ENCODE data around the gene RPL18A. TPM values are rescaled to one million over a fixed set of nuclear protein-coding genes. Genes with fewer than 3 reads are reported as not detected.

RPL18A gene
- total and polyA plus RNA-seq, 2 of the 4 experiments (the other 2 are of a cell fraction), result 1,351 to 1,735 TPM

GRCh38 chr19:17910791-17911360 is 51.2 kb downstream of the RPL18A start:
- H3K36me3 ChIP-seq (ENCODE audit: control insufficient read depth, insufficient read depth, low read length), result no peaks in the 10 kb centered on the region
- intact Hi-C loops (cut with micrococcal nuclease) (no loop called here), dilution Hi-C loops (cut with HindIII; ENCODE audit: low sequenced_read_pairs, unreplicated experiment) (no loop called here), in situ Hi-C loops (cut with MboI; ENCODE audit: low sequenced_read_pairs) (no loop called here)
- H4K8ac ChIP-seq (ENCODE audit: low read depth in 2 of 2, low read length in 2 of 2), result no peak overlapping the region
- H3K4ac ChIP-seq (ENCODE audit: low read depth, low read length), result no peak overlapping the region
- peaks cover 4% of the 10 kb centered on the region; the same call in 1 of the 2 replicates for H3K27me3 ChIP-seq (ENCODE audit: control insufficient read depth, insufficient read depth, low read length)
- no peak overlapping the region for H4K91ac ChIP-seq (ENCODE audit: insufficient read depth, low read depth, low read length)
- no peaks in the 10 kb centered on the region for H3K79me1 ChIP-seq (ENCODE audit: low read depth in 1 of 2, low read length in 2 of 2)
- H3K4me1 ChIP-seq (ENCODE audit: control insufficient read depth, insufficient read depth, low read length), result no peaks in the 10 kb centered on the region
- H3K18ac ChIP-seq (ENCODE audit: low read depth, low read length), result no peak overlapping the region
- H3K9me1 ChIP-seq (ENCODE audit: insufficient read depth, low read length), result no peaks in the 10 kb centered on the region
- H3K4me2 ChIP-seq (ENCODE audit: low read depth, low read length), result no peak overlapping the region
- no peak overlapping the region for H2AK5ac ChIP-seq (ENCODE audit: low read depth, low read length)
- no peak for ATAC-seq (ENCODE audit: low read depth)
- no TSS peak for BruUV-seq (replicated peaks)
- H3K14ac ChIP-seq (replicated peaks; ENCODE audit: low read depth, low read length), result no peak overlapping the region
- no peak overlapping the region for H2BK120ac ChIP-seq (ENCODE audit: low read depth, low read length)
- no peak overlapping the region for H3K56ac ChIP-seq (ENCODE audit: extremely low read depth, insufficient read depth, low read length)
- H2AK9ac ChIP-seq (replicated peaks; ENCODE audit: low read depth, low read length, poor library complexity), result no peak overlapping the region
- no CpG with 5 or more reads among the region's 11 CpGs for WGBS, 2 experiments (ENCODE audit: extremely low coverage in 2 of 2, insufficient read length in 1 of 2)
- H3K23ac ChIP-seq (ENCODE audit: low read depth, low read length), result no peak overlapping the region
- H2AFZ ChIP-seq (replicated peaks; ENCODE audit: low read length, poor library complexity), result no peak overlapping the region
- H3K9me3 ChIP-seq (ENCODE audit: control insufficient read depth, insufficient read depth, low read length), result peaks cover 7% of the 10 kb centered on the region
- CTCF ChIA-PET, result interaction anchor here (1.2 kb wide), 1 partner anchor 22 kb away, joined by 3 read pairs; the partner anchor contains the start of gene CCDC124
- H2BK20ac ChIP-seq (ENCODE audit: low read depth, low read length), result no peak overlapping the region
- TF ChIP-seq MAFK (IDR thresholded peaks at IDR 0.05; ENCODE audit: low read depth, low read length), result no peak
- TF ChIP-seq, protein P1, sequence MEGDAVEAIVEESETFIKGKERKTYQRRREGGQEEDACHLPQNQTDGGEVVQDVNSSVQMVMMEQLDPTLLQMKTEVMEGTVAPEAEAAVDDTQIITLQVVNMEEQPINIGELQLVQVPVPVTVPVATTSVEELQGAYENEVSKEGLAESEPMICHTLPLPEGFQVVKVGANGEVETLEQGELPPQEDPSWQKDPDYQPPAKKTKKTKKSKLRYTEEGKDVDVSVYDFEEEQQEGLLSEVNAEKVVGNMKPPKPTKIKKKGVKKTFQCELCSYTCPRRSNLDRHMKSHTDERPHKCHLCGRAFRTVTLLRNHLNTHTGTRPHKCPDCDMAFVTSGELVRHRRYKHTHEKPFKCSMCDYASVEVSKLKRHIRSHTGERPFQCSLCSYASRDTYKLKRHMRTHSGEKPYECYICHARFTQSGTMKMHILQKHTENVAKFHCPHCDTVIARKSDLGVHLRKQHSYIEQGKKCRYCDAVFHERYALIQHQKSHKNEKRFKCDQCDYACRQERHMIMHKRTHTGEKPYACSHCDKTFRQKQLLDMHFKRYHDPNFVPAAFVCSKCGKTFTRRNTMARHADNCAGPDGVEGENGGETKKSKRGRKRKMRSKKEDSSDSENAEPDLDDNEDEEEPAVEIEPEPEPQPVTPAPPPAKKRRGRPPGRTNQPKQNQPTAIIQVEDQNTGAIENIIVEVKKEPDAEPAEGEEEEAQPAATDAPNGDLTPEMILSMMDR (conservative IDR thresholded peaks at IDR 0.05; ENCODE audit: low read depth, low read length), result no peak
- TF ChIP-seq CHD1 (IDR thresholded peaks at IDR 0.05; ENCODE audit: low read depth, low read length), result no peak
- TF ChIP-seq NFE2L2 (IDR thresholded peaks at IDR 0.05; ENCODE audit: low read depth, low read length), result no peak
- TF ChIP-seq BHLHE40 (IDR thresholded peaks at IDR 0.05; ENCODE audit: low read depth, low read length), result no peak
- TF ChIP-seq CEBPB (IDR thresholded peaks at IDR 0.05; ENCODE audit: low read depth, low read length), result no peak
- TF ChIP-seq MXI1 (IDR thresholded peaks at IDR 0.05; ENCODE audit: borderline replicate concordance, low read depth, low read length), result no peak
- no peak for TF ChIP-seq RCOR1 (IDR thresholded peaks at IDR 0.05; ENCODE audit: insufficient replicate concordance, low read length)
- TF ChIP-seq, protein P2, sequence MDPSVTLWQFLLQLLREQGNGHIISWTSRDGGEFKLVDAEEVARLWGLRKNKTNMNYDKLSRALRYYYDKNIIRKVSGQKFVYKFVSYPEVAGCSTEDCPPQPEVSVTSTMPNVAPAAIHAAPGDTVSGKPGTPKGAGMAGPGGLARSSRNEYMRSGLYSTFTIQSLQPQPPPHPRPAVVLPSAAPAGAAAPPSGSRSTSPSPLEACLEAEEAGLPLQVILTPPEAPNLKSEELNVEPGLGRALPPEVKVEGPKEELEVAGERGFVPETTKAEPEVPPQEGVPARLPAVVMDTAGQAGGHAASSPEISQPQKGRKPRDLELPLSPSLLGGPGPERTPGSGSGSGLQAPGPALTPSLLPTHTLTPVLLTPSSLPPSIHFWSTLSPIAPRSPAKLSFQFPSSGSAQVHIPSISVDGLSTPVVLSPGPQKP (IDR thresholded peaks at IDR 0.05; ENCODE audit: borderline replicate concordance, low read depth, low read length), result no peak
- no peak for TF ChIP-seq POLR2A (IDR thresholded peaks at IDR 0.05; ENCODE audit: low read depth, low read length)
- no peak overlapping the region for H3K4me3 ChIP-seq (ENCODE audit: insufficient read depth, low read depth, low read length)
- no peak overlapping the region for H2BK15ac ChIP-seq (ENCODE audit: low read depth, low read length)
- DNase-seq, result no peak
- H4K5ac ChIP-seq (ENCODE audit: low read depth, low read length), result no peak overlapping the region
- H4K20me1 ChIP-seq (ENCODE audit: insufficient read depth, low read length), result no peaks in the 10 kb centered on the region
- H2BK5ac ChIP-seq (ENCODE audit: low read depth, low read length, poor library complexity, severe bottlenecking), result no peak overlapping the region
- POLR2A ChIA-PET (ENCODE audit: unreplicated experiment), result no interaction called here
- no peak overlapping the region for H3K27ac ChIP-seq (ENCODE audit: insufficient read depth, low read length)
- no peak overlapping the region for H3K9ac ChIP-seq (ENCODE audit: low read depth, low read length)
